Keratinocyte (primary cell): ENCODE data around the gene MARVELD1. TPM values are rescaled to one million over a fixed set of nuclear protein-coding genes. Genes with fewer than 3 reads are reported as not detected.

ENCODE experiments used
- DNase-seq: peaks from one replicate; pipeline ENCODE4 v3.0.0-alpha.2; 2011; ENCODE audit warnings: low read depth, missing footprints, low spot score
- FAIRE-seq: peaks from 2 replicates; lab custom pipeline; 2011; peaks lifted over from hg19 to GRCh38; lab: Jason Lieb, UNC
- H2AFZ ChIP-seq: 2 replicates; pipeline ENCODE4 v1.6.0; 2012; ENCODE audit warnings: low read length, control low read depth, inconsistent platforms; ENCODE audit not compliant: control insufficient read depth
- H3K27ac ChIP-seq: 2 replicates; pipeline ENCODE4 v1.5.1; 2011; ENCODE audit warnings: low read length; ENCODE audit not compliant: control insufficient read depth, insufficient read depth
- H3K27me3 ChIP-seq: 3 replicates; pipeline ENCODE4 v1.6.0; 2011; ENCODE audit warnings: low read length; ENCODE audit not compliant: control insufficient read depth, insufficient read depth; ENCODE audit errors: extremely low read depth
- H3K36me3 ChIP-seq, 2 experiments: 2 replicates in 1 of 2; 3 replicates in 1 of 2; pipeline ENCODE4 v1.5.1; 2011; ENCODE audit warnings: low read length in 2 of 2, mild to moderate bottlenecking in 1 of 2; ENCODE audit not compliant: control insufficient read depth in 2 of 2, insufficient read depth in 2 of 2; ENCODE audit errors: extremely low read depth in 1 of 2
- H3K4me1 ChIP-seq: 3 replicates; pipeline ENCODE4 v1.5.1; 2011; ENCODE audit warnings: low read length; ENCODE audit not compliant: control insufficient read depth, insufficient read depth; ENCODE audit errors: extremely low read depth
- H3K4me2 ChIP-seq: 3 replicates; pipeline ENCODE4 v1.6.0; 2011; ENCODE audit warnings: low read depth, low read length; ENCODE audit not compliant: control insufficient read depth, insufficient read depth; ENCODE audit errors: extremely low read depth
- H3K4me3 ChIP-seq, 3 experiments: fragments of 200-600 bp in 1 of 3; sonication (generic) in 1 of 3; 2 replicates in 2 of 3; 3 replicates in 1 of 3; pipeline ENCODE4 v1.5.1; 2011 to 2016; ENCODE audit warnings: low read length in 3 of 3, mild to moderate bottlenecking in 3 of 3, control low read depth in 2 of 3, inconsistent platforms in 1 of 3, low read depth in 1 of 3, mixed read lengths in 1 of 3, mixed run types in 1 of 3, moderate library complexity in 1 of 3; ENCODE audit not compliant: control insufficient read depth in 2 of 3, insufficient read depth in 2 of 3; ENCODE audit errors: extremely low read depth in 1 of 3
- H3K79me2 ChIP-seq: 2 replicates; pipeline ENCODE4 v1.6.0; 2012; ENCODE audit warnings: low read length; ENCODE audit not compliant: control insufficient read depth, insufficient read depth
- H3K9ac ChIP-seq: 3 replicates; pipeline ENCODE4 v1.6.0; 2011; ENCODE audit warnings: low read length; ENCODE audit not compliant: control insufficient read depth, insufficient read depth; ENCODE audit errors: extremely low read depth
- H3K9me1 ChIP-seq: 3 replicates; pipeline ENCODE4 v1.6.0; 2011; ENCODE audit warnings: low read length; ENCODE audit not compliant: control insufficient read depth, insufficient read depth; ENCODE audit errors: extremely low read depth
- H3K9me3 ChIP-seq: 2 replicates; pipeline ENCODE4 v1.5.1; 2012; ENCODE audit warnings: low read depth, low read length; ENCODE audit not compliant: control insufficient read depth
- H4K20me1 ChIP-seq: 3 replicates; pipeline ENCODE4 v1.6.0; 2011; ENCODE audit warnings: low read length; ENCODE audit not compliant: control insufficient read depth, insufficient read depth; ENCODE audit errors: extremely low read depth
- EZH2 ChIP-seq: IDR thresholded peaks from one replicate; pipeline ENCODE4 v1.6.1; 2012; ENCODE audit warnings: inconsistent platforms, mild to moderate bottlenecking, low read length, moderate library complexity
- dilution Hi-C: fragments of 300-500 bp; cut with MboI; formaldehyde crosslinking; loops from one replicate; pipeline ENCODE4 v1.7.0; 2020; ENCODE audit warnings: low sequenced_read_pairs; ENCODE audit not compliant: extremely low pct_ligation_motif_present
- polyA plus RNA-seq, 5 experiments: library from polyadenylated mRNA; depleted of rRNA in 3 of 5; stranded (reverse) in 3 of 5; stranded (forward) in 1 of 5; unstranded in 1 of 5; fragments of >200 nt; gene quantifications; 1 replicate in 1 of 5; 2 replicates in 3 of 5; 3 replicates in 1 of 5; pipeline versions ENCODE4 v1.2.1 to v1.2.3, GENCODE V29; 2011 to 2012; ENCODE audit warnings: missing spikeins in 2 of 5, low read depth in 1 of 5, low replicate concordance in 1 of 5
- TF ChIP-seq, protein P1 (sequence below), 3 experiments: IDR thresholded peaks in 1 of 3; conservative IDR thresholded peaks in 1 of 3; optimal IDR thresholded peaks in 1 of 3; 2 replicates in 2 of 3; 3 replicates in 1 of 3; pipeline versions ENCODE3 to v1.5.1; 2011; ENCODE audit warnings: low read length in 3 of 3, mild to moderate bottlenecking in 3 of 3, moderate library complexity in 2 of 3, control low read depth in 1 of 3, inconsistent platforms in 1 of 3; ENCODE audit not compliant: insufficient read depth in 2 of 3; ENCODE audit errors: extremely low read depth in 1 of 3

MARVELD1 gene
- polyA plus RNA-seq, 1 donor (not counting 4 experiments of a cell fraction or from before 2014, with no cell fraction given), result 39.7 TPM

GRCh38 chr10:97766106-97766810, 52.7 kb downstream of the MARVELD1 start:
- Histone ChIP-seq H3K9ac (no peak overlapping the region), H3K79me2 (no peaks in the 10 kb centered on the region), H3K4me2 (no peak overlapping the region), H3K4me3 (no peak overlapping the region), H3K9me1 (no peaks in the 10 kb centered on the region), H3K27me3 (peaks cover 17% of the 10 kb centered on the region), H3K9me3 (no peaks in the 10 kb centered on the region), H4K20me1 (no peaks in the 10 kb centered on the region), H3K4me1 (peaks cover 1% of the 10 kb centered on the region), H3K27ac (no peak overlapping the region), H2AFZ (no peak overlapping the region), H3K36me3 (peaks cover 3 to 5% of the 10 kb centered on the region in 2 experiments)
- dilution Hi-C loops, result loop anchor here (25.0 kb wide), 1 partner anchor 96 kb away; no protein-coding TSS in a partner anchor
- TF ChIP-seq, protein P1, sequence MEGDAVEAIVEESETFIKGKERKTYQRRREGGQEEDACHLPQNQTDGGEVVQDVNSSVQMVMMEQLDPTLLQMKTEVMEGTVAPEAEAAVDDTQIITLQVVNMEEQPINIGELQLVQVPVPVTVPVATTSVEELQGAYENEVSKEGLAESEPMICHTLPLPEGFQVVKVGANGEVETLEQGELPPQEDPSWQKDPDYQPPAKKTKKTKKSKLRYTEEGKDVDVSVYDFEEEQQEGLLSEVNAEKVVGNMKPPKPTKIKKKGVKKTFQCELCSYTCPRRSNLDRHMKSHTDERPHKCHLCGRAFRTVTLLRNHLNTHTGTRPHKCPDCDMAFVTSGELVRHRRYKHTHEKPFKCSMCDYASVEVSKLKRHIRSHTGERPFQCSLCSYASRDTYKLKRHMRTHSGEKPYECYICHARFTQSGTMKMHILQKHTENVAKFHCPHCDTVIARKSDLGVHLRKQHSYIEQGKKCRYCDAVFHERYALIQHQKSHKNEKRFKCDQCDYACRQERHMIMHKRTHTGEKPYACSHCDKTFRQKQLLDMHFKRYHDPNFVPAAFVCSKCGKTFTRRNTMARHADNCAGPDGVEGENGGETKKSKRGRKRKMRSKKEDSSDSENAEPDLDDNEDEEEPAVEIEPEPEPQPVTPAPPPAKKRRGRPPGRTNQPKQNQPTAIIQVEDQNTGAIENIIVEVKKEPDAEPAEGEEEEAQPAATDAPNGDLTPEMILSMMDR (optimal IDR thresholded peaks at IDR 0.05 in 1 of 3, IDR thresholded peaks at IDR 0.05 in 1 of 3, conservative IDR thresholded peaks at IDR 0.05 in 1 of 3; ENCODE audit: extremely low read depth in 1 of 3, insufficient read depth in 2 of 3, low read length in 3 of 3), result no peak
- no peak for TF ChIP-seq EZH2
- FAIRE-seq (no peak), DNase-seq (no peak)

GRCh38 chr10:97766996-97767924, 53.7 kb downstream of the MARVELD1 start:
- Histone ChIP-seq H2AFZ (no peak overlapping the region), H3K27me3 (peaks cover 25% of the 10 kb centered on the region), H4K20me1 (no peaks in the 10 kb centered on the region), H3K4me3 (no peak overlapping the region), H3K9me1 (no peaks in the 10 kb centered on the region), H3K4me1 (peaks cover 3% of the 10 kb centered on the region), H3K9ac (no peak overlapping the region), H3K27ac (no peak overlapping the region), H3K9me3 (no peaks in the 10 kb centered on the region), H3K4me2 (no peak overlapping the region), H3K36me3 (peaks cover 0 to 4% of the 10 kb centered on the region in 2 experiments), H3K79me2 (no peaks in the 10 kb centered on the region)
- dilution Hi-C loops, result loop anchor here (25.0 kb wide), 1 partner anchor 95 kb away; no protein-coding TSS in a partner anchor
- no peak for DNase-seq
- no peak for TF ChIP-seq EZH2
- TF ChIP-seq, protein P1 (optimal IDR thresholded peaks at IDR 0.05 in 1 of 3, IDR thresholded peaks at IDR 0.05 in 1 of 3, conservative IDR thresholded peaks at IDR 0.05 in 1 of 3; ENCODE audit: extremely low read depth in 1 of 3, insufficient read depth in 2 of 3, low read length in 3 of 3), result no peak
- FAIRE-seq, result no peak

Other genes starting within 250 kb of the MARVELD1 start
- 72.5 to 74.8 TPM (median 74.4 TPM) in 3 replicates for gene MMS19, start 215.3 kb upstream of the MARVELD1 start, polyA plus RNA-seq
- 12.0 to 20.5 TPM (median 19.3 TPM) in 3 replicates for gene UBTD1, start 214.8 kb upstream of the MARVELD1 start, polyA plus RNA-seq
- 0.18 to 0.67 TPM (median 0.38 TPM) in 3 replicates for gene ANKRD2, start 141.0 kb upstream of the MARVELD1 start, polyA plus RNA-seq
- gene HOGA1, start 129.3 kb upstream of the MARVELD1 start, polyA plus RNA-seq, result 0.49 to 1.0 TPM (median 0.89 TPM) in 3 replicates
- 0.06 to 0.08 TPM in 2 of 3 replicates, not detected in the other for gene C10orf62, start 124.0 kb upstream of the MARVELD1 start, polyA plus RNA-seq
- 9.1 to 12.6 TPM (median 10.3 TPM) in 3 replicates for gene MORN4, start 80.2 kb upstream of the MARVELD1 start, polyA plus RNA-seq
- 51.3 to 73.3 TPM (median 63.8 TPM) in 3 replicates for gene PI4K2A, start 73.1 kb upstream of the MARVELD1 start, polyA plus RNA-seq
- gene AVPI1, start 26.5 kb upstream of the MARVELD1 start, polyA plus RNA-seq, result 22.3 to 83.2 TPM (median 48.8 TPM) in 3 replicates
- 14.2 to 23.2 TPM (median 14.3 TPM) in 3 replicates for gene ZFYVE27, start 23.4 kb downstream of the MARVELD1 start, polyA plus RNA-seq
- gene SFRP5, start 58.3 kb downstream of the MARVELD1 start, polyA plus RNA-seq, result not detected in 3 replicates
- 3.6 to 6.8 TPM (median 4.9 TPM) in 3 replicates for gene GOLGA7B, start 136.1 kb downstream of the MARVELD1 start, polyA plus RNA-seq